Thoracic aorta (tissue), 2 donors: Measurements from ENCODE around the gene CLSTN1. TPM values are rescaled to one million over a fixed set of nuclear protein-coding genes. Genes with fewer than 3 reads are reported as not detected.

Source experiments
- ATAC-seq: fragments of 150-250 bp; one replicate; pipeline ENCODE4 v1.8.0; 2017; ENCODE audit warnings: low read depth; ENCODE audit not compliant: insufficient number of reproducible peaks, low FRiP score
- DNase-seq: peaks from one replicate; pipeline ENCODE4 v3.0.0-alpha.2; 2020; ENCODE audit warnings: low spot score
- H3K27ac ChIP-seq, 2 donors: fragments of 200-600 bp; sonication (generic); 1 replicate in 1 of 2; 2 replicates in 1 of 2; pipeline ENCODE4 v1.5.1; 2016; ENCODE audit warnings: mild to moderate bottlenecking in 2 of 2, moderate library complexity in 2 of 2
- H3K27me3 ChIP-seq: fragments of 200-600 bp; sonication (generic); replicated peaks from 2 replicates; pipeline ENCODE4 v1.6.0; 2016; ENCODE audit warnings: mild to moderate bottlenecking; ENCODE audit not compliant: insufficient read depth
- H3K36me3 ChIP-seq: fragments of 200-600 bp; sonication (generic); one replicate; pipeline ENCODE4 v1.5.1; 2016
- H3K4me1 ChIP-seq, 2 donors: fragments of 200-600 bp; sonication (generic); 1 replicate in 1 of 2; 2 replicates in 1 of 2; pipeline versions ENCODE4 v1.5.1 to v1.6.0; 2016; ENCODE audit warnings: low read depth in 2 of 2, mild to moderate bottlenecking in 1 of 2; ENCODE audit not compliant: control insufficient read depth in 1 of 2
- H3K4me3 ChIP-seq: fragments of 200-600 bp; sonication (generic); 2 replicates; pipeline ENCODE4 v1.5.1; 2016; ENCODE audit warnings: mild to moderate bottlenecking
- H3K9me3 ChIP-seq: fragments of 200-600 bp; sonication (generic); 2 replicates; pipeline ENCODE4 v1.5.1; 2016
- total RNA-seq, 2 donors: library from RNA; depleted of rRNA; stranded (reverse); fragments of >200 nt; gene quantifications; one replicate each; pipeline versions ENCODE4 v1.1.0 to v1.2.3, GENCODE V29; 2016
- TF ChIP-seq, protein P1 (sequence below): fragments of 200-600 bp; sonication (generic); IDR thresholded peaks from one replicate; pipeline ENCODE4 v1.5.1; 2019; ENCODE audit warnings: antibody characterized with exemption

Gene CLSTN1
- total RNA-seq, 2 donors from 2014 or later, result 78.6 to 81.9 TPM

DNA sequence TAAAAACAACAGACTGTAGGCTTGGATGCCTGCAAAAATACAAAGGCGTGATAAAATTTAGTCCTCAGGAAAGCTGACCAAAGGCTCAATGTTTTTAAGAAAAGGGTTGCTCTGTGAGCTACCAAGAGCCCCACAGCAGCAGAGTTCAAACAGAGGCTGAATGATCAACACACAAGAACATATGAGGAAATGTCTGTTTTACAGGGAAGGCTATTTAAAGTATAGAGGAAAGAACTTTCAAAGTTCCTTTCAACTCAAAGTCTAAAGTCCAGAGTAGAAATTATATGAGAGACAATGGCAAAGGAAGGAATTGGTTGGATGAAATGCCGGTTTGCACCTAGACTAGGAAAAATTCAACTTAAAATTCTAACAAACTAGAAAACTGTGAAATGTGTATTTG, 8.6 kb downstream of the CLSTN1 start:
- no peak overlapping the region for H3K4me3 ChIP-seq
- H3K36me3 ChIP-seq, result no peaks in the 10 kb centered on the region
- ATAC-seq, result no peak
- DNase-seq, result no peak
- H3K27ac ChIP-seq, result no peak overlapping the region
- H3K4me1 ChIP-seq, result peaks cover 4 to 18% of the 10 kb centered on the region in 2 donors
- TF ChIP-seq, protein P1, sequence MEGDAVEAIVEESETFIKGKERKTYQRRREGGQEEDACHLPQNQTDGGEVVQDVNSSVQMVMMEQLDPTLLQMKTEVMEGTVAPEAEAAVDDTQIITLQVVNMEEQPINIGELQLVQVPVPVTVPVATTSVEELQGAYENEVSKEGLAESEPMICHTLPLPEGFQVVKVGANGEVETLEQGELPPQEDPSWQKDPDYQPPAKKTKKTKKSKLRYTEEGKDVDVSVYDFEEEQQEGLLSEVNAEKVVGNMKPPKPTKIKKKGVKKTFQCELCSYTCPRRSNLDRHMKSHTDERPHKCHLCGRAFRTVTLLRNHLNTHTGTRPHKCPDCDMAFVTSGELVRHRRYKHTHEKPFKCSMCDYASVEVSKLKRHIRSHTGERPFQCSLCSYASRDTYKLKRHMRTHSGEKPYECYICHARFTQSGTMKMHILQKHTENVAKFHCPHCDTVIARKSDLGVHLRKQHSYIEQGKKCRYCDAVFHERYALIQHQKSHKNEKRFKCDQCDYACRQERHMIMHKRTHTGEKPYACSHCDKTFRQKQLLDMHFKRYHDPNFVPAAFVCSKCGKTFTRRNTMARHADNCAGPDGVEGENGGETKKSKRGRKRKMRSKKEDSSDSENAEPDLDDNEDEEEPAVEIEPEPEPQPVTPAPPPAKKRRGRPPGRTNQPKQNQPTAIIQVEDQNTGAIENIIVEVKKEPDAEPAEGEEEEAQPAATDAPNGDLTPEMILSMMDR, result no peak
- H3K27me3 ChIP-seq, result no peaks in the 10 kb centered on the region
- H3K9me3 ChIP-seq, result no peaks in the 10 kb centered on the region

DNA sequence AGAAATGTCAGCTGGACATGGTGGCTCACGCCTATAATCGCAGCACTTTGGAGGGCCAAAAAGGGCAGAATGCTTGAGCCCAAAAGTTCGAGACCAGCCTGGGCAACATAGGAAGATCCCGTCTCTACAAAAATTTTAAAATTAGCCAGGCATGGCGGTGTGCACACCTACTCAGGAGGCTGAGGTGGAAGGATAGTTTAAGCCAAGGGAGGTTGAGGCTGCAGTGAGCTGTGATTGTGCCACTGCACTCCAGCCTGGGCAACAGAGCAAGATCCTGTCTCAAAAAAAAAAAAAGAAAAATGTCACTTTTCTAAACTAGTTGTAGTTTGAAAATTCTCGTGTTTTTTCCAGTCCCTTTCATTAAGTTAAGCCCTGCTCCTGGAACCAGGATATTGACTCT, 9.1 kb downstream of the CLSTN1 start:
- Histone ChIP-seq H3K4me3 (no peak overlapping the region), H3K4me1 (peaks cover 4 to 21% of the 10 kb centered on the region in 2 donors), H3K9me3 (no peaks in the 10 kb centered on the region), H3K27me3 (no peaks in the 10 kb centered on the region), H3K27ac (no peak overlapping the region), H3K36me3 (no peaks in the 10 kb centered on the region)
- ATAC-seq (no peak), DNase-seq (no peak)
- TF ChIP-seq, protein P1, result no peak

DNA sequence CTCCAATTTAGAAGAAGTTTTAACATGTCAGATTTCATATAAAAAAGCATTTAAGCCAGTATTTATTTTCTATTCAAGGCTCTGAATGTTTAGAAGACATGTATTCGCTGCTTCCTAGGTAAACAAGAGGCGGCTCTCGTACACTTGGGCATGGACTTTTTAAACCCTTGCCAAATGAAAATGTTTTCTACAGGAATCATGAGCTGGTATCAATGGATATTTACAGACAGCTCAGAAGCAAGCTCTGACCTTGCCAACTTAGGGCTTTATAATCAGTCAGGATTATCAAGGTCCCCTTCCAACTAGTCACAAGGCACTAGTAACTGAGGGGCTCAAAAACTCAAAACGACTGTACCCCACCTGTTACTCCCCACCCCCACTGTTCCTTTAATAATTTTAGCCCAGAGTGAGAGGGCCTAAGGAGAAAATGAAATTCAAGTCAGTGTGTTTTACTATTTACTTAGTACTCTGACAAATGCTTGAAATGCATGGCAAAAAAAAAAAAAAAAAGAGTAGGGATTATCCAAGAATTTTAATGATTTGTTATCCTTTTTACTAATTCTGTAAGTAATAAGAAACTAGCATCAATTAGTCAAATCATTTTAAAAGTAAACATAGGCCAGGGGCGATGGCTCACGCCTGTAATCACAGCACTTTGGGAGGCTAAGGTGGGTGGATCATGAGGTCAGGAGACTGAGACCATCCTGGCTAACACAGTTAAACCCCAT, 12.4 kb downstream of the CLSTN1 start:
- no peak overlapping the region for H3K27ac ChIP-seq
- H3K27me3 ChIP-seq, result no peaks in the 10 kb centered on the region
- H3K4me3 ChIP-seq, result no peak overlapping the region
- H3K9me3 ChIP-seq, result no peaks in the 10 kb centered on the region
- TF ChIP-seq, protein P1, result no peak
- DNase-seq (no peak), ATAC-seq (no peak)
- H3K36me3 ChIP-seq, result no peaks in the 10 kb centered on the region
- H3K4me1 ChIP-seq, result peaks cover 4 to 36% of the 10 kb centered on the region in 2 donors

DNA sequence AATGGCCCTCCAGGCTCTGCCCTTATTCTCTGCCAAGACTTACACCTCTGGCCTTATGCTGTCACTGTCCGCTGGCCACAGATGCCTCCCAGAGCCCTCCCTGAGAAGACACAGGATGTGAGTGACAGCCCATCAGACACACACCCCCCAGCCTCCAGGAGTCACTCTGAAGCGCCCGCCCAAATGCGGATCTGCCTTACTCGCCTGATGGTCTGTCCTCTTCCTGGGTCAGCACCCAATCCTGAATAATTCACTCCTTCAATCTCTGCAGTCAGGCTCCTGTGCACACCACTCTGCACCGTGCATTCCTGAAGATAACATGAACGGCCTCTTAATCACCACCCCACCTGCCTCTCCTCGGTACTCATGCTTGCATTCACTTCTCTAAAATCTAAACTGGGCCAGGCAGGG, 14.7 kb downstream of the CLSTN1 start:
- no peaks in the 10 kb centered on the region for H3K9me3 ChIP-seq
- ATAC-seq, result no peak
- H3K27ac ChIP-seq, result no peak overlapping the region
- H3K4me1 ChIP-seq, result peaks cover 0 to 18% of the 10 kb centered on the region in 2 donors
- no peak overlapping the region for H3K4me3 ChIP-seq
- H3K36me3 ChIP-seq, result no peaks in the 10 kb centered on the region
- DNase-seq, result no peak
- TF ChIP-seq, protein P1, result no peak
- H3K27me3 ChIP-seq, result no peaks in the 10 kb centered on the region

DNA sequence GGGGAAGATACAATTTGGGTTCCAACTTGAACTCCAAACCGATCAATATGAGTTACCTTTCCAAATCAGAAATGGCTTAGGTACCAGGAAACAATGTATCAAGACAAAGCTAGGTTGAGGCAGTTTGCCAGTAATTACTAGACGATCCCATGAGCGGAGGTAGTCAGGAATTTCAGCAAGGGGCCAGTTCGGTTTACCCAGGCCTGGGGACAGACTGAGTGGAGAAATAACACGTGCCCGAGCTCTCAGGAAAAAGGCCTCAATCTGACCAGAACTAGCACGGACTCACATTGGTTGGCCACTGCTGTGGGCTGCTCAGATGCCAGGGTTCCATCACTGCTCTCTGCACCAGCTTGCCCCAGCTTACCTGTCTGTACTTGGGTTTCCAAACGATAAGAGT, 15.3 kb downstream of the CLSTN1 start:
- H3K4me3 ChIP-seq, result no peak overlapping the region
- no peak for ATAC-seq
- TF ChIP-seq, protein P1, result no peak
- no peaks in the 10 kb centered on the region for H3K9me3 ChIP-seq
- no peak overlapping the region for H3K27ac ChIP-seq
- no peak for DNase-seq
- H3K4me1 ChIP-seq, result peaks cover 0 to 18% of the 10 kb centered on the region in 2 donors
- H3K36me3 ChIP-seq, result no peaks in the 10 kb centered on the region
- H3K27me3 ChIP-seq, result no peaks in the 10 kb centered on the region
